Glomerular endothelial cell (primary cell): ENCODE results near the gene FAM83C. TPM values are rescaled to one million over a fixed set of nuclear protein-coding genes. Genes with fewer than 3 reads are reported as not detected.

ENCODE experiments used
- DNase-seq: peaks from one replicate; pipeline ENCODE4 v3.0.0-alpha.2; 2011; ENCODE audit warnings: low read depth, low spot score; ENCODE audit errors: extremely low read depth
- total RNA-seq: library from RNA; depleted of rRNA; stranded (reverse); fragments of >200 nt; gene quantifications from 2 replicates; pipeline ENCODE4 v1.2.3, GENCODE V29; 2015

FAM83C gene
- total RNA-seq, 1 donor from 2014 or later: not detected

DNA sequence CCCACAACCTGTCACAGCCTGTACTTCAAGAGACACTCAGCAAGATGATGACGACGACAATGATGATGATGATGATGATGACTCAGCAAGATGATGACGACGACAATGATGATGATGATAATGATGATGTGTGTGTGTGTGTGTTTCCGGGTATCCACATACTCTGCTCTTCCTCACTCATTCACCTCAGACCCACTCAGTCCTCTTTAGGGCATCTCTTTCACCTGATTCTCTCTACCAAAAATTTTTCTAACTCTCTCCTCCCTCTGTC, 6.5 kb downstream of the FAM83C start:
- DNase-seq: no peak

GRCh38 chr20:35284992-35285805, 7.0 kb downstream of the FAM83C start:
- DNase-seq: no peak

DNA sequence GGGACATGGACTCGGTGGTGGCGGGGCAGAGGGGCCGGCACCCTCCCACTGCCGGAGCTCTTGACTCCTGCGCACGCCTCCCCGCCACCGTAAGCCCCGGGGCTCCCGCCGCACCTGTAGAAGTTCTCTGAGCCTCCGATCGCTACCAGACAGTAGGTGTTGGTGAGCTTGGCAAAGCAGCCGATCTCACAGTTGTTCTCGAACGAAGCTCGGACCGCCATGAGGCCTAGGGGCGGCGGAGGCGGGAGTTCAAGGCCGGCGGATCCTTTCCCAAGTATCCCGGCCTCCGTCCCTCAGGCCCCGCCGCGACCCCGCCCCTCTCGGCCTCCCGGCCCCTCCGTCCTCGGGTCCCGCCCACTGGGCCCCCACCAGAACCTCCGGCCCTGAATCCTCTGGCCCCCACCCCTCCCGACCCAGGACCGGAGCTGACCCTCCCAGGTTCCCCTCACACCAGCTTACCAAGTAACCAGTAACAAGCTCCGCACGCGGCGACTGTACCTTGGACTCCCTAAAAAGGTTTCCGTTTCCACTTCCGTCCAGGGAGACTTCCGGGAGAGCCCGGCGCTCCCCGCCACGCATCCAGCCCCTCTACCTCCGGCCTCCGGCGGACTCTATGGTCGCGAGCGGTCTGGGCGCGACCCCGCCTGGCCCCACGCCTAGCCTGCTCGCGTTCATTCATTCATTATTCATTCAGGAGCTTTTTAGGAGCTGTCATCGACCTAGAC, 7.8 kb downstream of the FAM83C start, which contains the start of gene EIF6:
Gene EIF6 (minus strand): TSS at position 506 of the 725 bp plus-strand sequence. CDS start 285 bp downstream, at position 221.
- no peak for DNase-seq

GRCh38 chr20:35283441-35284266, 8.6 kb downstream of the FAM83C start:
- no peak for DNase-seq

DNA sequence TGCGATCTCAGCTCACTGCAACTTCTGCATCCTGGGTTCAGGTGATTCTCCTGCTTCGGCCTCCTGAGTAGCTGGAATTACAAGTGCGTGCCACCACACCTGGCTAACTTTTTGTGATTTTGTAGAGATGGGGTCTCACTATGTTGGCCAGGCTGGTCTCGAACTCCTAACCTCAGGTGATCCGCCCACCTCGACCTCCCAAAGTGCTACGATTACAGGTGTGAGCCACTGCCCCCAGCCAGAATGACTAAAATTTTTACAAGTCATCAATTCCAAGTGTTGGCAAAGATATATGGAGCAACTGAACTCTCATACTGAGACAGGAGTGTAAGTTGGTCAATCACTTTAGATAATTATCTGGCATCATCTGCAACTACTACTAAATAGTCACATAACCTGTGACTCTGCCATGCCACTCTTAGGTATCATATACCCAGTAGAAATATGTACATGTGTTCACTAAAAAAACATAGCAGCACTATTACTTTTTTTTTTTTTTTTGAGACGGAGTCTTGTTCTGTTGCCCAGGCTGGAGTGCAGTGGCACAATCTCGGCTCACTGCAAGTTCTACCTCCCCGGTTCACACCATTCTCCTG, 10.6 kb downstream of the FAM83C start:
- DNase-seq: no peak

- no peak for DNase-seq
Measured at GRCh38 chr20:35280523-35280922, 11.7 kb downstream of the FAM83C start.

GRCh38 chr20:35279533-35280174, 12.6 kb downstream of the FAM83C start:
- no peak for DNase-seq

GRCh38 chr20:35279040-35279439, 13.2 kb downstream of the FAM83C start:
- DNase-seq: no peak

DNA sequence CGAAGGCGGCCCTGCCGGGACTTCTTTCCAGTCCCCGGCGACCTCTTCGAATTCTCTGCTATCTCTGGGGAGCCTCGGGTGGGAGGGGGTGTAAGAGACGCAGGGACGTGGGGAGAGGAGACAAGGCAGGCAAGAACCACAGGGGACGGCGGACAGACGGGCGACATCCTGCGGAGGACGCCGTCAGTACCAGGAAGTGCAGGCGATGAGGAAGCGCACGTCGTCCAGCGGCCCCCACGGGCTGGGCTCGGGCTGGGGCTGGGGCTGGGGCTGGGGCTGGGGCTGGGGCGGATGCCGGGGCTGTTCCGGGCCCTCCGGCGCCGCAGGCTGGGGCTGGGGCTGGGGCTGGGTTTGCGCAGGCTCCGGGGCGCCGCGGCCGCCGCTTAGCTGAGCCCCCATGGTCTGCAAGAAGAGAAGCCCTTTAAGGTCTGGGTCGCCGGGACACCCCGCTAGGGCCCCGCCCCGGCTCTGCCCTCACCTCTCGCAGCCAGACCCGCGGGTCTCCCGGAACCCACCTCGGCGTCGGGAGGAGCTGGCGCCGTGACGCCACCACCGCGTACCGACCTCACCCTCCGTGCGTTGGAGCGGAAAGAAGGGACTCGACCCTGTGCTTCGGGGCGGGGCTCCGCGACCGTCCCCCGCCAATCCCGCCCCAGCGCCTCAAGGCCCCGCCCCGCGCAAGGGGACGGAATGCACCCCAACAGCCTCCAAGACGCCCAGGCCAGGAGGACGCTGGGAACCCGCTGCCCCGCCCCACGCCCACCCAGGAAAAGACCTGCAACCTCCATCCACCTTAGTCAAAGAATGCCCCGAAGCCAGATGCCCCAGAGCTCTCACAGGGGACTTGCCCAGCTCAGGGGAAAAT, 14.5 kb downstream of the FAM83C start, which contains the start of gene MMP24OS:
Gene MMP24OS (minus strand): TSS at position 592 of the 865 bp plus-strand sequence. CDS start 193 bp downstream, at position 399.
- DNase-seq: no peak

DNA sequence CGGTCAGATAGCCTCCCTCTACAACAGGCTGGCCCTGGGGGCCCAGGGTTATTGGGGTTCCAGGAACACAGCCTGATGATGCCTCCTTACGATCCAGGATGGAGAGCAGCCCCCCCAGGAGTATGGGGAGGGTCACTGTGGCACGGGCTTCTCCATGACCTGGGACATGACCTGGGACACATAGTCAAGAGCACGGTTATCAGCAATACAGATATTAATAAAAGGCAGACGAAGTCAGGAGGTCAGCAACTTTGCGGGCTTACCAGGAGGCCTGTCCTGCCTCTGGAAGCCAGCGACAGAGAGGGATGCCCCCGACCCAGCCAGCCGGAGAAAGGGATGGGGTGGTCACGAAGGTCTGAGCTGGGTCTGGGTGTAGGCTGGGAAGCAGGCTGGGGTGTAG, 15.1 kb downstream of the FAM83C start:
- DNase-seq: no peak

GRCh38 chr20:35276408-35276807, 15.8 kb downstream of the FAM83C start:
- DNase-seq: no peak

GRCh38 chr20:35275741-35276251, 16.4 kb downstream of the FAM83C start:
- no peak for DNase-seq

GRCh38 chr20:35274172-35275092, 17.8 kb downstream of the FAM83C start:
- no peak for DNase-seq

DNA sequence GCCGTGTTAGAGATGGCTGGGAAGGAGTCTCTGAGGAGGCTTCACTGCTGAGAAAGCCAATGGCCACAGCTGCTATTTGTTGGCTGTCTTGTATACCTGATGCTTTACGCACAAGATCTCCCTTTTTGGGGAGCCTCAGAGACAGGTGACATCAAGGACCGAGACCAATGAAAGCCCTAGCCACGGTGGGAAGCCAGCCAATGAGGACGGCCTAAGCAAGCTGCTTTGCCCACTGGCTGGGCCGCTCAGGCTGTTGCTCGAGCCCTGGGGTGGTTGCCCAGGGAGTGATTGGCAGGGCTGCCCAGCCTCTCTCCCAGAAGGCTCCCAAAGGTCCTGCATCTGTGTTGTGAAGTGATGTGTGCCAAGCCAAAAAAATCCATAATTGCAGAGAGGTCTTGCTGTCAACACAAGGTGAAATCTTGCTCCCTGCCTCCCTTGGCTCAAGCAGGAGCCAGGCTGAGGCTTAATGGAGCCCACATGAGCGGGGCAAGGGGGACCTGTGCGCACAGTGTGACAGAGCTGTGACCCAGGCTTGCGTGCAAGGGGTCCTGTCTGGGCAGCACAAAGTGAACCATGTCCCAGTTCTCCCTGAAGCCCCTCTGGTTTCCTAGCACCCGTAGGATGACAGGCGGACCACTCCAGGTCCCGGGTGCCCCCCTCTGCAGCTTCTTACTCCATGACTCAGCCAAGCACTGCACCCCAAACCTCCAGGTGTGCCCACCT, 18.6 kb downstream of the FAM83C start:
- DNase-seq: no peak

- DNase-seq: no peak
Measured at GRCh38 chr20:35271904-35272303, 20.3 kb downstream of the FAM83C start.

GRCh38 chr20:35271073-35271882, 20.9 kb downstream of the FAM83C start:
- DNase-seq: no peak
